Sigmoid colon (tissue), 7 donors: Measurements from ENCODE around the gene NTN3. TPM values are rescaled to one million over a fixed set of nuclear protein-coding genes. Genes with fewer than 3 reads are reported as not detected.
A peak's percentile ranks its signal among the peaks of the same experiment; 100 is the strongest.

Source experiments
- DNase-seq: peaks from one replicate; pipeline ENCODE4 v3.0.0-alpha.2; 2019
- H3K27ac ChIP-seq, 4 donors: fragments of 200-600 bp; sonication (generic); one replicate each; pipeline ENCODE4 v1.5.1; 2016 to 2019; ENCODE audit warnings: mild to moderate bottlenecking in 1 of 4
- H3K27me3 ChIP-seq, 3 donors: fragments of 200-600 bp; sonication (generic); one replicate each; pipeline ENCODE4 v1.5.1; 2019; ENCODE audit warnings: mild to moderate bottlenecking in 1 of 3
- H3K36me3 ChIP-seq, 4 donors: fragments of 200-600 bp; sonication (generic); one replicate each; pipeline ENCODE4 v1.5.1; 2016 to 2019
- H3K4me1 ChIP-seq, 4 donors: fragments of 200-600 bp; sonication (generic); one replicate each; pipeline ENCODE4 v1.5.1; 2017 to 2019
- H3K4me3 ChIP-seq, 4 donors: fragments of 200-600 bp; sonication (generic); one replicate each; pipeline ENCODE4 v1.5.1; 2017 to 2019; ENCODE audit warnings: mild to moderate bottlenecking in 2 of 4, moderate library complexity in 1 of 4
- H3K9me3 ChIP-seq, 4 donors: fragments of 200-600 bp in 3 of 4; sonication (generic) in 3 of 4; one replicate each; pipeline versions ENCODE4 v1.5.1 to v1.6.1; 2013 to 2019
- CTCF ChIP-seq, 4 experiments: fragments of 450-650 bp in 3 of 4; fragments of 200-600 bp in 1 of 4; IDR thresholded peaks; one replicate each; pipeline ENCODE4 v1.5.1; 2016 to 2019; ENCODE audit warnings: antibody characterized with exemption in 4 of 4, mild to moderate bottlenecking in 3 of 4, moderate library complexity in 2 of 4
- EP300 ChIP-seq, 4 donors: sonication (generic); formaldehyde crosslinking; IDR thresholded peaks; one replicate each; pipeline ENCODE4 v1.6.1; 2017; ENCODE audit warnings: antibody characterized with exemption in 4 of 4
- POLR2A ChIP-seq, 2 donors: fragments of 450-650 bp; IDR thresholded peaks; one replicate each; pipeline ENCODE4 v1.6.1; 2016; ENCODE audit warnings: antibody characterized with exemption in 2 of 2, mild to moderate bottlenecking in 2 of 2, moderate library complexity in 2 of 2
- POLR2AphosphoS5 ChIP-seq, 4 donors: sonication (generic); formaldehyde crosslinking; IDR thresholded peaks; one replicate each; pipeline ENCODE4 v1.6.1; 2017; ENCODE audit warnings: antibody characterized with exemption in 4 of 4
- WGBS, 2 donors: extraction: QIAGEN DNeasy Blood & Tissue Kit; methylation state at CpG; one replicate each; pipeline ENCODE4 v1.1.7; 2013; 5-methylcytosine and 5-hydroxymethylcytosine counted together
- intact Hi-C: fragments of 100-400 bp; cut with DNase I; formaldehyde crosslinking; loops from one replicate; pipeline ENCODE4 v1.15.1; 2023
- polyA plus RNA-seq, 3 donors: library from polyadenylated mRNA; stranded (reverse); fragments of 200-250 nt; gene quantifications; one replicate each; pipeline ENCODE4 v1.2.3, GENCODE V29; 2013
- total RNA-seq, 4 donors: library from RNA; depleted of rRNA; stranded (reverse); fragments of >200 nt; gene quantifications; one replicate each; pipeline ENCODE4 v1.1.0, GENCODE V29; 2016
- donor health status: healthy with polysubstance abuse.
- donor health status: Bipolar disorder and iron deficiency.
- donor health status: healthy.

Gene NTN3
- total and polyA plus RNA-seq, 7 donors = 0.13 to 0.83 TPM; not detected in 5

DNA sequence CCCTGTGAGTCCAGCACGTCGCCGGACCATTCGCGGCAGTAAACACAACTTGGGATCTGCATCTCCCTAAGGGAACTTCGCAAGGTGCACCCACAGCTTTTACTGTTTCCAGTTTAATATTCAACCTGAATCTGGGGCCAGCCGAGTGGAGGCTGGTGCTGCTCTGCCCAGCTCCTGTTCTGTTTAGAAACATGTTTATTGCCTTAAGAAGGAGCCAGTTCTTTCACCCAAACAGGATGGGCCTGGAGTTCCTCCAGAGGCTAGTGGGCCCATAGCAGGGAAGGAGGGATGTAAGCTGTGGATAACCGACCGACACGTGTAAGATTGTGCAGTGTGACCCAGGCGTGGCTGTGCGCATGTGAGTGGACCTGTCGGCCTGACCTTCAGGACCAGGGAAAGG lies 21.2 kb downstream of the NTN3 start:
- H3K36me3 ChIP-seq = peaks cover 0 to 21% (median 3%) of the 10 kb centered on the region in 4 donors

DNA sequence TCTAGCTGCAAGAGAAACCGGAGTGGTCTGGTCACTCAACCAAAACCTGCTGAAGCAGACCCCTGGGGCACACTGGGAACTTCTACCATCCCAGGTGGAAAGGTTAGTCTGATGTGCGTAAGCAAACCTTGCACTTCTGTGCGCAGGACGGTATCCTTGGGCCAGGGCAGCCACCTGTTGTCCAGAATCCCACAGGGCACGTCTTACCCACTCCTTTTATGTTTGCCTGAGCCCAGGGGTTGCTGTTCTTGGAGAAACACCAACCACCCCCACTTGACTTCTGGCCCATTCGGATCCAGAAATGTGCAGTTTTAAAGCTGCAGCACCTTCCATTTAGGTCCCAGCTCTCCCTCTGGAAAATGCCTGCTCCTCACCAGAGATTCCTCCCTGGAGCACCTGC lies 22.5 kb downstream of the NTN3 start:
- Histone ChIP-seq H3K27me3 (no peaks in the 10 kb centered on the region), H3K9me3 (no peaks in the 10 kb centered on the region), H3K27ac (no peak overlapping the region), H3K36me3 (peaks cover 0 to 32% (median 3%) of the 10 kb centered on the region in 4 donors), H3K4me1 (peaks cover 0 to 18% (median 11%) of the 10 kb centered on the region in 4 donors), H3K4me3 (no peak overlapping the region)
- 92 to 94% methylated on average over 6 of the region's 6 CpGs for WGBS, 2 donors
- no peak for DNase-seq
- no peak for TF ChIP-seq POLR2A (IDR thresholded peaks at IDR 0.05)
- intact Hi-C loops = no loop called here

More for the DNA sequence above, 21.2 kb downstream of the NTN3 start:
- no peak for DNase-seq
- TF ChIP-seq POLR2AphosphoS5 (IDR thresholded peaks at IDR 0.05) (no peak), POLR2A (IDR thresholded peaks at IDR 0.05) (no peak), EP300 (IDR thresholded peaks at IDR 0.05) (no peak), CTCF (IDR thresholded peaks at IDR 0.05) (no peak)
- Histone ChIP-seq H3K4me3 (no peak overlapping the region), H3K27me3 (no peaks in the 10 kb centered on the region), H3K9me3 (no peaks in the 10 kb centered on the region), H3K4me1 (peaks cover 0 to 5% (median under 1%) of the 10 kb centered on the region in 4 donors), H3K27ac (no peak overlapping the region)
- 27 to 69% methylated on average over 13 of the region's 13 CpGs for WGBS, 2 donors
- intact Hi-C loops = no loop called here

- intact Hi-C loops = no loop called here
- Histone ChIP-seq H3K4me3 (no peak overlapping the region), H3K36me3 (peaks cover 0 to 34% (median 7%) of the 10 kb centered on the region in 4 donors), H3K27me3 (no peaks in the 10 kb centered on the region), H3K9me3 (no peaks in the 10 kb centered on the region), H3K27ac (no peak overlapping the region), H3K4me1 (peaks cover 0 to 20% (median 11%) of the 10 kb centered on the region in 4 donors)
- WGBS, 2 donors = 94 to 97% methylated on average over 5 of the region's 5 CpGs
- no peak for DNase-seq
- TF ChIP-seq POLR2AphosphoS5 (IDR thresholded peaks at IDR 0.05) = no peak
- TF ChIP-seq POLR2A (IDR thresholded peaks at IDR 0.05) = no peak
- no peak for TF ChIP-seq EP300 (IDR thresholded peaks at IDR 0.05)
- TF ChIP-seq CTCF (IDR thresholded peaks at IDR 0.05) = no peak
Measured at GRCh38 chr16:2494616-2495015, 23.5 kb downstream of the NTN3 start.

DNA sequence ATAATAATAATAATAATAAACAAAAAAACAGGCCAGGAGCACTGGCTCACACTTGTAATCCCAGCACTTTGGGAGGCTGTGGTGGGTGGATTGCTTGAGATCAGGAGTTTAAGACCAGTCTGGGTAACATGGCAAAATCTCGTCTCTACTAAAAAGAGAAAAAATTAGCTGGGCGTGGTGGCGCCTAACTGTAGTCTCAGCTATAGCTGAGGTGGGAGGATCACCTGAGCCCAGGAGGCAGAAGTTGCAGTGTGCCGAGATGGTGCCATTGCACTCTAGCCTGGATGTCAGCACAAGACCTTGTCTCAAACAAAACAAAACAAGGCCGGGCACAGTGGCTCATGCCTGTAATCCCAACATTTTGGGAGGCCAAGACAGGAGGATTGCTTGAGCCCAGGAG lies 23.9 kb downstream of the NTN3 start:
- H3K9me3 ChIP-seq = no peaks in the 10 kb centered on the region
- TF ChIP-seq CTCF (IDR thresholded peaks at IDR 0.05) (no peak), POLR2AphosphoS5 (IDR thresholded peaks at IDR 0.05) (no peak), POLR2A (IDR thresholded peaks at IDR 0.05) (no peak)
- no peak for DNase-seq
- intact Hi-C loops = no loop called here
- 95% methylated on average over 5 of the region's 5 CpGs for WGBS, 2 donors
- H3K36me3 ChIP-seq = peaks cover 0 to 36% (median 7%) of the 10 kb centered on the region in 4 donors
- H3K4me3 ChIP-seq = no peak overlapping the region
- H3K4me1 ChIP-seq = peaks cover 0 to 20% (median 11%) of the 10 kb centered on the region in 4 donors
- H3K27ac ChIP-seq = no peak overlapping the region
- H3K27me3 ChIP-seq = no peaks in the 10 kb centered on the region

GRCh38 chr16:2496223-2497115 lies 25.4 kb downstream of the NTN3 start:
- H3K36me3 ChIP-seq = peaks cover 0 to 29% (median 7%) of the 10 kb centered on the region in 4 donors
- DNase-seq = no peak
- H3K27ac ChIP-seq = peak overlapping the region in 2 of 4 donors; percentile 20 to 27
- intact Hi-C loops = no loop called here
- H3K4me1 ChIP-seq = peaks cover 0 to 28% (median 18%) of the 10 kb centered on the region in 4 donors
- no peak overlapping the region for H3K4me3 ChIP-seq
- WGBS, 2 donors = 96% methylated on average over 62 of the region's 62 CpGs
- no peak for TF ChIP-seq POLR2AphosphoS5 (IDR thresholded peaks at IDR 0.05)
- TF ChIP-seq CTCF (IDR thresholded peaks at IDR 0.05) = no peak
- TF ChIP-seq EP300 (IDR thresholded peaks at IDR 0.05) = no peak
- TF ChIP-seq POLR2A (IDR thresholded peaks at IDR 0.05) = no peak
- H3K9me3 ChIP-seq = no peaks in the 10 kb centered on the region
- H3K27me3 ChIP-seq = no peaks in the 10 kb centered on the region
